MCF 10A (cell line): ENCODE data around the gene SLC46A2. TPM values are rescaled to one million over a fixed set of nuclear protein-coding genes. Genes with fewer than 3 reads are reported as not detected.
A peak's percentile ranks its signal among the peaks of the same experiment; 100 is the strongest.

Source experiments
- BruUV-seq: library from RNA; stranded (reverse); fragments of 400-500 nt; replicated peaks from 2 replicates; lab custom pipeline; 2021; lab: Mats Ljungman, UMichigan
- CTCF ChIA-PET: fragments of 300-600 bp; sonication (Branson Sonifier 250); formaldehyde crosslinking; extraction: SDS; loops from one replicate; lab custom pipeline; 2021; ENCODE audit warnings: antibody characterized with exemption, inconsistent platforms; lab: Yijun Ruan, JAX
- POLR2A ChIA-PET: fragments of 300-600, 350-650 bp; sonication (Branson Sonifier 250); formaldehyde crosslinking; extraction: SDS; loops from one replicate; lab custom pipeline; 2020; ENCODE audit warnings: antibody characterized with exemption, inconsistent platforms; lab: Yijun Ruan, JAX
- DNase-seq: peaks from one replicate; pipeline ENCODE4 v3.0.0-alpha.2; 2018; ENCODE audit not compliant: unreplicated experiment
- H3K27ac Mint-ChIP-seq: one replicate; pipeline ENCODE4 v1.8.0; 2022; ENCODE audit warnings: mild to moderate bottlenecking, low read depth, mixed read lengths; ENCODE audit not compliant: unreplicated experiment
- H3K27me3 Mint-ChIP-seq: one replicate; pipeline ENCODE4 v1.8.0; 2022; ENCODE audit warnings: mixed read lengths; ENCODE audit not compliant: insufficient read depth, unreplicated experiment
- H3K36me3 Mint-ChIP-seq: one replicate; pipeline ENCODE4 v1.8.0; 2022; ENCODE audit warnings: mild to moderate bottlenecking, moderate library complexity, mixed read lengths; ENCODE audit not compliant: insufficient read depth, unreplicated experiment
- H3K4me1 Mint-ChIP-seq: one replicate; pipeline ENCODE4 v1.8.0; 2022; ENCODE audit warnings: mixed read lengths; ENCODE audit not compliant: insufficient read depth, unreplicated experiment
- H3K4me3 Mint-ChIP-seq: one replicate; pipeline ENCODE4 v1.8.0; 2022; ENCODE audit warnings: mild to moderate bottlenecking, moderate library complexity, mixed read lengths; ENCODE audit not compliant: unreplicated experiment
- H3K9me3 Mint-ChIP-seq: one replicate; pipeline ENCODE4 v1.8.0; 2022; ENCODE audit warnings: mixed read lengths; ENCODE audit not compliant: unreplicated experiment
- CTCF ChIP-seq: fragments of 200-600 bp; IDR thresholded peaks from one replicate; pipeline ENCODE4 v1.8.0; 2022; ENCODE audit warnings: antibody characterized with exemption, mild to moderate bottlenecking; ENCODE audit not compliant: unreplicated experiment
- intact Hi-C: fragments of 100-400 bp; cut with micrococcal nuclease; formaldehyde crosslinking; loops from 2 replicates; pipeline ENCODE4 v1.14.1; 2022
- total RNA-seq: library from RNA; stranded (reverse); gene quantifications from 2 replicates; pipeline ENCODE4 v1.2.3, GENCODE V29; 2022

SLC46A2 gene
- total RNA-seq, 1 experiment from 2014 or later: not detected

- Mint-ChIP-seq H3K9me3 (no peaks in the 10 kb centered on the region), H3K4me1 (peaks cover 5% of the 10 kb centered on the region), H3K4me3 (no peak overlapping the region), H3K36me3 (no peaks in the 10 kb centered on the region), H3K27me3 (no peaks in the 10 kb centered on the region), H3K27ac (no peak overlapping the region)
- ChIA-PET CTCF (no interaction called here), POLR2A (no interaction called here)
- intact Hi-C loops: no loop called here
- TF ChIP-seq CTCF: no peak
- BruUV-seq: no TSS peak
- no peak for DNase-seq
Observed at GRCh38 chr9:112898872-112899311, 8.2 kb upstream of the SLC46A2 start.

GRCh38 chr9:112896131-112896530, 5.5 kb upstream of the SLC46A2 start:
- Mint-ChIP-seq H3K27me3 (no peaks in the 10 kb centered on the region), H3K4me1 (no peaks in the 10 kb centered on the region), H3K4me3 (no peak overlapping the region), H3K9me3 (no peaks in the 10 kb centered on the region), H3K36me3 (no peaks in the 10 kb centered on the region), H3K27ac (no peak overlapping the region)
- no peak for DNase-seq
- no TSS peak for BruUV-seq
- ChIA-PET CTCF (no interaction called here), POLR2A (no interaction called here)
- no peak for TF ChIP-seq CTCF
- intact Hi-C loops: no loop called here

GRCh38 chr9:112894699-112895098, 4.0 kb upstream of the SLC46A2 start:
- no peaks in the 10 kb centered on the region for H3K9me3 Mint-ChIP-seq
- no peak overlapping the region for H3K27ac Mint-ChIP-seq
- H3K27me3 Mint-ChIP-seq: no peaks in the 10 kb centered on the region
- BruUV-seq: no TSS peak
- ChIA-PET CTCF (interaction anchor here (1.0 to 2.4 kb wide), 2 partner anchors 9 to 49 kb away, joined by 3 to 17 read pairs; no protein-coding TSS in a partner anchor), POLR2A (no interaction called here)
- intact Hi-C loops: no loop called here
- H3K4me3 Mint-ChIP-seq: no peak overlapping the region
- H3K36me3 Mint-ChIP-seq: no peaks in the 10 kb centered on the region
- no peaks in the 10 kb centered on the region for H3K4me1 Mint-ChIP-seq
- no peak for DNase-seq
- no peak for TF ChIP-seq CTCF

GRCh38 chr9:112894041-112894440, 3.4 kb upstream of the SLC46A2 start:
- Mint-ChIP-seq H3K27ac (no peak overlapping the region), H3K27me3 (no peaks in the 10 kb centered on the region)
- POLR2A ChIA-PET: no interaction called here

More at GRCh38 chr9:112894041-112894440, 3.4 kb upstream of the SLC46A2 start:
- Mint-ChIP-seq H3K4me1 (no peaks in the 10 kb centered on the region), H3K36me3 (no peaks in the 10 kb centered on the region), H3K9me3 (no peaks in the 10 kb centered on the region), H3K4me3 (no peak overlapping the region)
- no TSS peak for BruUV-seq
- intact Hi-C loops: no loop called here
- CTCF ChIA-PET: interaction anchor here (1.0 to 2.4 kb wide), 2 partner anchors 9 to 49 kb away, joined by 3 to 17 read pairs; no protein-coding TSS in a partner anchor
- peak; percentile 8 for DNase-seq
- no peak for TF ChIP-seq CTCF
